HL-60 (cell line): Measurements from ENCODE around the gene CPVL.

Source experiments
- DNase-seq, 2 experiments: peaks; one replicate each; pipeline ENCODE4 v3.0.0-alpha.2; 2010 to 2020; ENCODE audit warnings: low read depth in 1 of 2, low spot score in 1 of 2
- H3K27ac ChIP-seq: fragments of 250-450 bp; sonication (Bioruptor Pico); replicated peaks from 2 replicates; pipeline ENCODE4 v1.5.1; 2020; ENCODE audit warnings: mild to moderate bottlenecking, moderate library complexity
- H3K27me3 ChIP-seq: fragments of 250-450 bp; sonication (Bioruptor Pico); 2 replicates; pipeline ENCODE4 v1.5.1; 2021; ENCODE audit warnings: mild to moderate bottlenecking, moderate library complexity; ENCODE audit not compliant: insufficient read depth, poor library complexity, severe bottlenecking
- H3K4me3 ChIP-seq: replicated peaks from 2 replicates; pipeline ENCODE4 v1.5.1; 2011; ENCODE audit warnings: mild to moderate bottlenecking, control low read depth, low read length; ENCODE audit not compliant: insufficient read depth
- CTCF ChIP-seq: IDR thresholded peaks from one replicate; pipeline ENCODE4 v1.5.1; 2011; ENCODE audit warnings: low read length, control low read depth, inconsistent platforms; ENCODE audit not compliant: insufficient read depth
- GABPA ChIP-seq: IDR thresholded peaks from 2 replicates; pipeline ENCODE4 v1.6.1; 2012; ENCODE audit warnings: low read depth
- POLR2AphosphoS5 ChIP-seq: IDR thresholded peaks from 2 replicates; pipeline ENCODE4 v1.6.1; 2012; ENCODE audit warnings: low read depth
- REST ChIP-seq: IDR thresholded peaks from 2 replicates; pipeline ENCODE4 v1.6.1; 2012; ENCODE audit warnings: low read depth; ENCODE audit not compliant: insufficient replicate concordance
- SPI1 ChIP-seq: IDR thresholded peaks from 2 replicates; pipeline ENCODE4 v1.6.1; 2012; ENCODE audit warnings: low read depth, mild to moderate bottlenecking, borderline replicate concordance

Gene CPVL

GRCh38 chr7:28992798-28993197 lies 153.5 kb downstream of the CPVL start:
- Histone ChIP-seq H3K4me3 (no peak overlapping the region), H3K27ac (no peak overlapping the region), H3K27me3 (no peaks in the 10 kb centered on the region)
- TF ChIP-seq POLR2AphosphoS5 (no peak), GABPA (no peak), CTCF (no peak), REST (no peak), SPI1 (no peak)
- no peak for DNase-seq

GRCh38 chr7:28990200-28990960 lies 156.0 kb downstream of the CPVL start:
- Histone ChIP-seq H3K4me3 (no peak overlapping the region), H3K27me3 (no peaks in the 10 kb centered on the region), H3K27ac (no peak overlapping the region)
- no peak for DNase-seq
- TF ChIP-seq SPI1 = no peak
- no peak for TF ChIP-seq GABPA
- TF ChIP-seq POLR2AphosphoS5 = no peak
- no peak for TF ChIP-seq CTCF
- no peak for TF ChIP-seq REST

- Histone ChIP-seq H3K27ac (no peak overlapping the region), H3K4me3 (no peak overlapping the region)
- DNase-seq = no peak
Observed at GRCh38 chr7:28989211-28989980, 156.9 kb downstream of the CPVL start.

GRCh38 chr7:28988810-28989209 lies 157.5 kb downstream of the CPVL start:
- no peak for DNase-seq
- no peak overlapping the region for H3K27ac ChIP-seq
- TF ChIP-seq REST = no peak
- no peak for TF ChIP-seq POLR2AphosphoS5
- TF ChIP-seq SPI1 = no peak
- TF ChIP-seq GABPA = no peak
- TF ChIP-seq CTCF = no peak

More at GRCh38 chr7:28989211-28989980, 156.9 kb downstream of the CPVL start:
- TF ChIP-seq POLR2AphosphoS5 = no peak
- no peaks in the 10 kb centered on the region for H3K27me3 ChIP-seq

More at GRCh38 chr7:28988810-28989209, 157.5 kb downstream of the CPVL start:
- Histone ChIP-seq H3K4me3 (no peak overlapping the region), H3K27me3 (no peaks in the 10 kb centered on the region)
